Hepatocyte (in vitro differentiated cells): ENCODE results near the gene OR52E1. TPM values are rescaled to one million over a fixed set of nuclear protein-coding genes. Genes with fewer than 3 reads are reported as not detected.

Source experiments
- DNase-seq: peaks from one replicate; pipeline ENCODE4 v3.0.0-alpha.2; 2016; ENCODE audit warnings: low spot score
- H2AFZ ChIP-seq: fragments of 200-600 bp; sonication (generic); 2 replicates; pipeline ENCODE4 v1.6.0; 2016; ENCODE audit warnings: antibody characterized with exemption, mild to moderate bottlenecking
- H3K27ac ChIP-seq: fragments of 200-600 bp; sonication (generic); 2 replicates; pipeline ENCODE4 v1.5.1; 2016; ENCODE audit warnings: mild to moderate bottlenecking
- H3K27me3 ChIP-seq: fragments of 200-600 bp; sonication (generic); 2 replicates; pipeline ENCODE4 v1.6.1; 2016
- H3K36me3 ChIP-seq: fragments of 200-600 bp; sonication (generic); replicated peaks from 2 replicates; pipeline ENCODE4 v1.5.1; 2016; ENCODE audit warnings: low read depth; ENCODE audit not compliant: insufficient read depth
- H3K4me1 ChIP-seq: fragments of 200-600 bp; sonication (generic); 2 replicates; pipeline ENCODE4 v1.5.1; 2016; ENCODE audit warnings: mild to moderate bottlenecking, moderate library complexity; ENCODE audit not compliant: insufficient read depth
- H3K4me2 ChIP-seq: fragments of 200-600 bp; sonication (generic); 2 replicates; pipeline ENCODE4 v1.6.0; 2016
- H3K4me3 ChIP-seq: fragments of 200-600 bp; sonication (generic); 2 replicates; pipeline ENCODE4 v1.5.1; 2016; ENCODE audit warnings: mild to moderate bottlenecking
- H3K79me2 ChIP-seq: fragments of 200-600 bp; sonication (generic); 2 replicates; pipeline ENCODE4 v1.6.0; 2017; ENCODE audit warnings: mild to moderate bottlenecking
- H3K9me2 ChIP-seq: fragments of 200-600 bp; sonication (generic); replicated peaks from 2 replicates; pipeline ENCODE4 v1.6.0; 2017; ENCODE audit warnings: mild to moderate bottlenecking; ENCODE audit not compliant: insufficient read depth
- H3K9me3 ChIP-seq: fragments of 200-600 bp; sonication (generic); 2 replicates; pipeline ENCODE4 v1.5.1; 2016; ENCODE audit warnings: low read depth, mild to moderate bottlenecking
- H4K20me1 ChIP-seq: fragments of 200-600 bp; sonication (generic); 2 replicates; pipeline ENCODE4 v1.6.0; 2016; ENCODE audit warnings: mild to moderate bottlenecking; ENCODE audit not compliant: insufficient read depth, poor library complexity, severe bottlenecking
- CTCF ChIP-seq: fragments of 200-600 bp; sonication (generic); IDR thresholded peaks from 2 replicates; pipeline ENCODE4 v1.5.1; 2016; ENCODE audit warnings: antibody characterized with exemption, mild to moderate bottlenecking; ENCODE audit not compliant: poor library complexity
- EZH2 ChIP-seq: fragments of 200-600 bp; sonication (generic); IDR thresholded peaks from 2 replicates; pipeline ENCODE4 v1.6.1; 2016; ENCODE audit warnings: antibody characterized with exemption, mild to moderate bottlenecking, borderline replicate concordance
- EZH2phosphoT487 ChIP-seq: fragments of 200-600 bp; sonication (generic); IDR thresholded peaks from one replicate; pipeline ENCODE4 v1.6.1; 2018; ENCODE audit warnings: antibody characterized with exemption, mild to moderate bottlenecking, low read depth, moderate library complexity; ENCODE audit not compliant: unreplicated experiment, severe bottlenecking
- WGBS: methylation state at CpG from one replicate; pipeline ENCODE4 v1.1.6; 2016; ENCODE audit warnings: low lambda C conversion rate; ENCODE audit errors: missing lambda C conversion rate; 5-methylcytosine and 5-hydroxymethylcytosine counted together
- polyA plus RNA-seq: library from polyadenylated mRNA; unstranded; fragments of >200 nt; fragmentation: Nextera tagmentation; extraction: Ambion mirVana; gene quantifications from 2 replicates; pipeline ENCODE4 v1.2.1, GENCODE V29; 2016
- total RNA-seq: library from RNA; depleted of rRNA; stranded (reverse); fragments of >200 nt; gene quantifications from 2 replicates; pipeline ENCODE4 v1.2.3, GENCODE V29; 2014

OR52E1 gene
- total RNA-seq (not detected in 2 replicates), polyA plus RNA-seq (not detected in 2 replicates)

DNA sequence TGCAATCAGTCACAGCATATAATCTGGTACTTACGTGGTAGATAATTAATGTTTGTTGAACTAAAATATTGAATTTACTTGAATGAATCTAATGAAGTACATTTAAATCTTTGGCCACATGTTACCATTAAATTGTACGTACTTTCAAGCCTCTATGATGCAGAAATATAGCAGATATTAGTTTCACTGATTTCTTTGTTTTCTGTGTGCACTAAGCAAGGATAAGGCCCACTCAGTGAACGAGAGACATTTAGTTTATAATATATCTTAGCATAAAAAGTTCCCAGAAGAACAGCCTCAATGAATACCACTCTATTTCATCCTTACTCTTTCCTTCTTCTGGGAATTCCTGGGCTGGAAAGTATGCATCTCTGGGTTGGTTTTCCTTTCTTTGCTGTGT lies at the start of gene OR52E1:
Gene OR52E1 (plus strand): TSS at position 301 of the 400 bp plus-strand sequence.
- H3K4me1 ChIP-seq = no peaks in the 10 kb centered on the region
- TF ChIP-seq CTCF (no peak), EZH2phosphoT487 (no peak), EZH2 (no peak)
- no peak within 1 kb of the TSS for H2AFZ ChIP-seq
- DNase-seq = no peak
- H4K20me1 ChIP-seq = no peaks in the 10 kb centered on the region
- no peaks in the 10 kb centered on the region for H3K27me3 ChIP-seq
- H3K9me2 ChIP-seq = no peaks in the 10 kb centered on the region
- H3K4me2 ChIP-seq = no peak within 1 kb of the TSS
- H3K9me3 ChIP-seq = no peaks in the 10 kb centered on the region
- WGBS = 66% methylated on average over 3 of the region's 3 CpGs
- H3K4me3 ChIP-seq = no peak within 1 kb of the TSS
- no peak within 1 kb of the TSS for H3K27ac ChIP-seq
- H3K79me2 ChIP-seq = no peaks in the 10 kb centered on the region
- H3K36me3 ChIP-seq = no peaks in the 10 kb centered on the region

DNA sequence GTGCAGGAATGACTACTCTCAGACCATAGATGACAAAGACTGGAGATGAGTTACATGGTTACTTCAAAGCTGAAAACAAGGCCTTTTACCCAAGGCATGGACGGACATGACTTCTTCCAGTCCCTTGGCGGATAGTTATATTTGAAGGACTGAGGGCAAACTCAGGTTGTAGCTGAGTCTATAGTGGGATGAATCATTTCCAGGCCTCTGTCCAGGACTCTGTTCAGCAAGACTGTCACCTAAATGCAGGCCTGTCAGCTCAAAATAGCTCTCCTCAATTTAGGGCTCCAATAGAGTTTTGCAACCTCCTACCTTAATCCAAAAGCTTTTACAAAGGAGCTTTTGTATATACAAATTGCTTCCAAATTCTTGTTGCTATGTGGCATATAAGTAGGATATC lies 47.4 kb upstream of the OR52E1 start:
- Histone ChIP-seq H3K9me3 (no peaks in the 10 kb centered on the region), H3K27me3 (no peaks in the 10 kb centered on the region)
- 92% methylated on average over 2 of the region's 2 CpGs for WGBS

GRCh38 chr11:5036669-5037068 lies 32.7 kb upstream of the OR52E1 start:
- no peak overlapping the region for H3K4me3 ChIP-seq
- H3K79me2 ChIP-seq = no peaks in the 10 kb centered on the region
- WGBS = 80% methylated on average over 2 of the region's 2 CpGs
- H3K27me3 ChIP-seq = no peaks in the 10 kb centered on the region
- H3K9me3 ChIP-seq = no peaks in the 10 kb centered on the region
- H4K20me1 ChIP-seq = no peaks in the 10 kb centered on the region
- no peak overlapping the region for H2AFZ ChIP-seq
- no peak overlapping the region for H3K27ac ChIP-seq
- H3K4me2 ChIP-seq = no peak overlapping the region
- no peaks in the 10 kb centered on the region for H3K4me1 ChIP-seq
- H3K9me2 ChIP-seq = no peaks in the 10 kb centered on the region
- DNase-seq = no peak
- no peaks in the 10 kb centered on the region for H3K36me3 ChIP-seq
- TF ChIP-seq EZH2 (no peak), EZH2phosphoT487 (no peak), CTCF (no peak)

More for the DNA sequence above, 47.4 kb upstream of the OR52E1 start:
- Histone ChIP-seq H3K9me2 (no peaks in the 10 kb centered on the region), H3K4me2 (no peak overlapping the region), H3K4me3 (no peak overlapping the region), H2AFZ (no peak overlapping the region), H3K4me1 (no peaks in the 10 kb centered on the region), H4K20me1 (no peaks in the 10 kb centered on the region), H3K27ac (no peak overlapping the region), H3K79me2 (no peaks in the 10 kb centered on the region), H3K36me3 (no peaks in the 10 kb centered on the region)
- TF ChIP-seq EZH2 = no peak
- no peak for TF ChIP-seq CTCF
- no peak for DNase-seq

DNA sequence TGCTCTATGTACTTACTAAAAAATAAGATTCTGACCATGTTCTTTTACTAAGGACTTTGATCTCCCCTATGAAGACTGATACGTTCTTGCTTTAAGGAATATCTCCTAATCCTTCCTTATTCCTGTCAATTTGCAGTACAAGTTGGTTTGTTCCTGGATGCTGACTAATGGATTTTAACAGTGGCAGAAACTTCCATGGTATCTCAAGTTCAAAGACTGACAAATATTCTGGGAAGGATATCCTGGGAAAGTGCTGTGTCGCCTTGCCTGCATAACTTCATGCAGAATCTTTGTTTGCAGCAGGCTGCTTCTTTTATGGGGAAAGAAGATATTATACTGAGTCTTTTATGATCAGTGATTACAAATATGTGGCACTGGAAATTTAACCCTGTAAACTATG lies 31.4 kb upstream of the OR52E1 start:
- no peak for TF ChIP-seq CTCF
- TF ChIP-seq EZH2 = no peak
- TF ChIP-seq EZH2phosphoT487 = no peak
- Histone ChIP-seq H3K79me2 (no peaks in the 10 kb centered on the region), H3K4me3 (no peak overlapping the region), H3K4me2 (no peak overlapping the region), H2AFZ (no peak overlapping the region), H4K20me1 (no peaks in the 10 kb centered on the region), H3K27me3 (no peaks in the 10 kb centered on the region), H3K36me3 (no peaks in the 10 kb centered on the region), H3K9me3 (no peaks in the 10 kb centered on the region), H3K9me2 (no peaks in the 10 kb centered on the region), H3K27ac (no peak overlapping the region), H3K4me1 (no peaks in the 10 kb centered on the region)
- no peak for DNase-seq
- 33% methylated on average over 2 of the region's 2 CpGs for WGBS
